ENCODE measurements around the gene C2CD2L.
A peak's percentile ranks its signal among the peaks of the same experiment; 100 is the strongest.
"Not testable (repeated sequence)": the region's sequence is repeated elsewhere in the genome, so short reads cannot be mapped to it uniquely, and the experiment has no call there.

The C2CD2L gene

DNA sequence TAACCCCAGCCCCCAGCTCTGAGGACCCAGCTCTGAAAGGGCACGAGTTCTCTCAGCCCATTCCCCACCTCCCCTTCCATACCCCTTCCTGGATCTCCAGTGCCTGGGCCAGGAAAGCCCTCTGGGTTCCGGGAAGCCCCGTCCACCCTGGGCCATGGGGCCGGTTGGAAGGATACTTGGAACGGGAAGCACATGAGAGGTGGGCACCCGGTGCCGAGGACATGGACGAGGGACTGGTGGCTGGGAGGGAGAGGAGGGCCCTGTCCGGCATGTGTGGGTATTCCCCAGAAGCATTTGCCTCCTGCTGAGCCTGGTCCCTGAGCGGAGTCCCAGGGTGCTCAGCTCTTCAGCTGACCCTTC lies 9.1 kb downstream of the C2CD2L start:
- no peak for DNase-seq

DNA sequence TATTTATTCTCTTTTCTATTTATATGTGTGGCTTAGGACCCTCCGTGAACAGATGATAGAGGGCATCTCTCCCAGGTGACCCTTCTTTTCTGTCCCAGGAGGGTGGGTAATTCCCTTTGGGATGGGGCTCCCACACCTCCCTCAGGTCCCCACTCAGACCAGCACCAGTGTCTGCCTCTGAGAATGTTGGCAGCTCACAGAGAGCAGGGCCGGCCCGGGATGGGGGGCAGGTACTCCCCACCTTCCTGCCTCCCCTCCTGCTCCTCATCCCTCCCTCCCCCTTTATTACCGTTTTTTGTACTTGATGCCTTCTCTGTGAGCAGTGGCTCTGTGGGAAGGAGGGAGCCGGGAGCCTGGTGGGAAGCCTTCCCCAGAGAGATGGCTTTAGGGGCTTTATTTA lies 9.5 kb downstream of the C2CD2L start:
- no peak for DNase-seq

DNA sequence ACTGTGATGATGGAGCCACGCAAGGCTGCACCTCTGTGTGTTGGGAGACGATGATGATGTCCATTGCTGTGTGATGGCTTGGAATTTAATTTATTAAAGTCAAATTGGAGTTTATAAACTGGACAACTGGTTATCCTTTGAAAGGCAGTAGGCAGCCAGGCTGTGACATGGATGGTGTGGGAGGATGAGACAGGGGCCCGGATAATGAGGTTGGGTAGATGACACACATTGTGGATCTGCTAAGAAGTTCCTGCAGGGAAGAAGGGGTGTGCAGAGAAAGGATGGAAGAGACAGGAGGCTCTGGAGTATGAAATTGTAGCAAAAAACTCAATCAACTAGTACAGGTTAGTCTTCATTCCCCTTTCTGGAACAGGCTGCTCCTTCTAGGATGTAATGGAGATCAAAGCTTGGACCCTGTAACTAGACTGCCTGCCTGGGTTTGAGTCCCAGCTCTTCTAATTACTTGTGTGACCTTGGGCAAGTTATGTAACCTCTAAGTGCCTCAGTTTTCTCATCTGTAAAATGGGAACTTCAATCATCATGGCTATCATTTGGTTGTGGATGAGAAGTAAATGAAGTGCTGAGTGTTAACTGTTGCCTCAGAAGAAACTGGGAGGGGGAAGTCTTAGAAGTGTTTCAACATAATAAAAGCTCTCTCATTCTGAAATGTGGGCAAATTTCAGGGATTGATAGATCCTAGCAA lies 10.0 kb downstream of the C2CD2L start:
- DNase-seq: no peak

DNA sequence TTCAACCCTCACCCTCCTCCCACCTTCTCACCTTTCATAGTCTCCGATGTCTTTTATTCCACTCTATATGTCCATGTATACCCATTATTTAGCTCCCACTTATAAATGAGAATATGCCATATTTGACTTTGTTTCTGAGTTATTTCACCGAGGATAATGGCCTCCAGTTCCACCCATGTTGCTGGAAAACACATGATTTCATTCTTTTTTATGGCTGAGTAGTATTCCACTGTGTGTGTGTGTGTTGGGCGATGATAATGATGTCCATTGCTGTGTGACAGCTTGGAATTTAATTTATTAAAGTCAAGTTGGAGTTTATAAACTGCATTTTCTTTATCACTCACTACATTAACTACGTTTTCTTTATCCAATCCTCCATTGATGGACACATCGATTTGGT lies 11.1 kb downstream of the C2CD2L start:
- no peak for DNase-seq

DNA sequence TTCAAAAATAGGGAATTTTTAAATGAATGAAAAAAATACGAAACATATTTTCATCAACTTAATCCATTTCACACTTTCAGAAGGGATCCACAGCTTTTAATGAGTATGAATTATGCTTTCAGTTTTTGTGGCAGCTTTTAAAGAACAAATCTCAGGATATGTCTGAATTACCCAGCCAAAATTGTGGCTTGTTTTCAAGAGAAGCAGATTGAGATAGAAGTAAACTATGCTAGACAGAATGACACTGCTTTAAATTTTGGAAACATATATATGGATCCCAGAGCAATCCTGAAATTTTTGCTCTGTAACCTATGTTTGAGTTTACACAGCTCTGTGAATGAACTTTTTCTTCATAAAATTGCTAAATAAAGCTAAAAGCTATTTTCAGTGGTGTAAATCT lies 11.8 kb downstream of the C2CD2L start:
- DNase-seq: no peak

DNA sequence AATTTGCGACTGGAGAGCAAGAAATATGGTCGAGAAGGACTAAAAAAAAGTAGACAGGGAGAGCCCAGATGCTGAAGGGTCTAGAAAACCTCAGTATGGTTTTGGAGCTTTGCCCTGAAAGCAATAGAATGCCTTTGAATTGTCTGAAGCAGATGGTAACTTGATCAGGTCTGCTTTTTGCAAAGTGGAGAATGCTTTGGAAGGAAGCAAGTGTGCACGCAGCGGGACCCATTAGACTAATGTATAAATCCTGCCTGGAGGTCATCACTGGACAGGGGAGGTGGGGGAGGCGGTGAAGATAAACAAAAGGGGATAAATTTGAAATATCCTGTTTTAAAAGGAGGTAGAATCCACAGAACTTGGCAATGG lies 13.5 kb downstream of the C2CD2L start:
- DNase-seq: peak; percentile 32 to 41

DNA sequence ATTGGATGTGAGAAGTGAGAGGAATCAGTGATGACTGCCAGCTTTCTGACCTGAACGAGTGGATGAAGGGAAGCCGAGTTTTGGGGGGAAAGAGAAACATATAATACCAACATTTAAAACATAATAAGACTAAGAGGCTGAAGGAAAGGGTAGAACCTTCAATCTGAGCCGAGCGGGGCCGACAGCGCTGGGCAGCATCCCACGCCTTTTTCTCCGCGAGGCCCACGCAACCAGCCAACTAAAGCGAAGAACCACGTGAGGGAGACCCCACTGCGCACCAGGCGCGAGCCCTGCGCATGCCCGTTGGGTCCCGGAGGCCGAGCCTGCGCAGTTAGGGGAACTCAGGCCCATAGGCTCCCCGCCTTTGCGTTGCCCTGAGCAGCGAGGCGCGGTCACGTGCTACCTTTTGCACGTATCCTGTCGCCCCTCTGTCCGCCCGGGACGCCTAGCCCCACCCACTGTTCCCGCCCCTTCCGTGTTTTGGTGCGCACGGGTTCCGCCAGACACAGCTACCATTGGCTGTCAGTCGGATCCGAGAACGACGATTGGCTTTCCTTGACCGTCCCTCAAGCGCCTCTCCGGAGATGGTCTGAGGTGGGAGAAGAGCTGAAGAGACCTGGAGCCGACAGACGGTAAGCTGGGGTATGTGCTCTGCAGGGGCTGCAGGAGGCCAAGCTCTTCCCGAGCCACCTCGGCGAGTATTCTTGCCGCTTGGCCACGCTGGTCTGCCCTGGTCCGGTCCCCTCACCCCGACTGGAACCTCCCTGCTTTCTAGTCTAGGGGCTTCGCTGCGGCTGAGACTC lies 14.1 kb downstream of the C2CD2L start, which contains the start of gene HINFP:
TSS of gene HINFP (plus strand) at position 573 of the 803 bp plus-strand sequence. CDS start 5,365 bp downstream, outside the sequence.
- peak; percentile 98 to 99 for DNase-seq

DNA sequence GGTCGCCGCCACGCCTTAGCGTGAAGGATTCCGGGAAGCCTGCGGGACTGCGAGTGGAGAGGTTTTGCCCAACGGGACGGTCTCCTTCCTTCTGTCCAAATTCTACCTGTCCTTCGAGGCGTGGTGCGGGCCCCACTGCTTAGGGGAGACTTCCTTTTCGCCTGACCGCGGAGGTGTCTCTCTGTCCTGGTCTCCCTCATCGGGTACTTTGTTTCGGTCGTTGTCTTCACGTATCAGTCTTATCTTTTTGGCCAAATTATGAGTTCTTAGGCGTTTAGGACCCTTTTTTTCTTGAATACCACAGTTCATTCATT lies 14.6 kb downstream of the C2CD2L start:
- DNase-seq: no peak

DNA sequence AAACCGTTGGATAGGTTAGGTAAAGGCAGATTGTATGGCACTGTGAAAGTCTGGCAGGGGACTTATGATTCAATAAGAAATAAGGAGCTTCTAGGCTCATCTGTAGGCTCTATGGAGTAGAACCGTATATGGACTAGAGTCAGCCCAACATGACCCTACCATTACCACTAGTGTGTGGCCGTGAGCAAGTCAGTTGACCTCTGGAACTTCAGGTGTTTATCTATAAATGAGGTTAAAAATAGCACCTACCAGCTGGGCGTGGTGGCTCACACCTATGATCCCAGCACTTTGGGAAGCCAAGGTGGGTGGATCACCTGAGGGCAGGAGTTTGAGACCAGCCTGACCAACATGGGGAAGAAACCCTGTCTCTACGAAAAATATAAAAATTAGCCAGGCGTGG lies 18.7 kb downstream of the C2CD2L start:
- DNase-seq: no peak

DNA sequence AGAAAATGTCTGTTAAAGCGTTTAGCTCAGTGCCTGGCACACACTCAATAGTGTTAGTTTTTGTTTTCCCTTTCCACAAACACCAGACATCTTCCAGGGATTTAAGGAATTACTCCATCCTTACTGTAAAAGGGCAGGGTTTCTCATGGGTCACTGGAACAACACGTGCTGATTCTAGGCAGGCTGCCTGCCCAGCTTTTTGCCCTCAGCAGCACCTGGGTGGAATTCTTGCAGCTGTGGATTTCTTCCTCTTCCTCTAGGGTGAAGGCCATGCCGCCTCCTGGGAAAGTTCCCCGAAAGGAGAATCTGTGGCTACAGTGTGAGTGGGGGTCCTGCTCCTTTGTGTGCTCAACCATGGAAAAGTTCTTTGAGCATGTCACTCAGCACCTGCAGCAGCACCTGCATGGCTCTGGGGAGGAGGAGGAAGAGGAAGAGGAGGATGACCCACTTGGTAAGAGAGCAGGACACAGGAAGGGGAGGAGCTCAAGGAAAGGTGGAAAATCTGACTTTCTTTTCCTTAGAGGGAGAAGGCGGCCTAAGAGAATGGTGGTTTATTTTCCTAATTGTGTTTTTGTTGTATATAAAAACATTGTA lies 19.6 kb downstream of the C2CD2L start:
- DNase-seq: no peak

DNA sequence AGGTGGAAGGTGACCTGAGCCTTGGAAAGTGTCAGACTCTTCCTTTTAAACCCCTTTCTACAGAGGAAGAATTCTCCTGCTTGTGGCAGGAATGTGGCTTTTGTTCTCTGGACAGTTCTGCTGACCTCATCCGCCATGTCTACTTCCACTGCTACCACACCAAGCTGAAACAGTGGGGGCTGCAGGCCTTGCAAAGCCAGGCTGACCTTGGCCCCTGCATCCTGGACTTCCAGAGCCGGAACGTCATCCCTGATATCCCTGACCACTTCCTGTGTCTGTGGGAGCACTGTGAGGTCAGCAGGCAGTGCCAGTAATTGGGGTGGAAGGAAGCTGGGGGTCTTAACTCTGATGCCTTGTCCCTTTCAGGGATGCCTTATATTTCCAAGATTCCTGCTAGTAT lies 23.5 kb downstream of the C2CD2L start:
- no peak for DNase-seq

DNA sequence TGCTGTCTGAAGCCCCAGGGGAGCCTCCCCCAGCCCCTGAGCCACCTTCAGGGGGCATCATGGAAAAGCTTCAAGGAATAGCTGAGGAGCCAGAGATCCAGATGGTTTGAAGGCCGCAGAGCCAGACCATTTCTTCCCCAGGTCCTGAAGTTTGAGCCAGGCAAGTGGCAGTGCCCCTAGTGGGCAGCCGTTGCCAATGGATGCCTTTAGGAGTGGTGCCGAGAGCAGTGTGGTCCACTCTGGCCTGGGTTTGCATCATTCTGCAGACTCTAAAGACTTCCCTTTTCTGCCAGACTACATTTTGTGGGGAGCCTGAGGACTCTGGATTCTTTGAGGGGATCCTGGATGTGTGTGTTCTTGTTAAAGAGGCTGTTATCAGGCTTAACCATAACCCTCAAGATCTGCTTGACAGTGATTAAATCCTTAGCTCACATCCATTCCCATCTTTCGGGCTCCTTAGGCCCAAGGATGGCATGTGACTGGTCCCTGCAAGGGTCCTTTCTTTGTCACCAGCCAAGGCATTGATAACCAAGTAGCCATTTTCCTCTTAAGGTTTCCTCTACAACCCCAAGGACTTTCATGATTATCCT lies 27.3 kb downstream of the C2CD2L start:
- DNase-seq: peak; percentile 34 to 37

DNA sequence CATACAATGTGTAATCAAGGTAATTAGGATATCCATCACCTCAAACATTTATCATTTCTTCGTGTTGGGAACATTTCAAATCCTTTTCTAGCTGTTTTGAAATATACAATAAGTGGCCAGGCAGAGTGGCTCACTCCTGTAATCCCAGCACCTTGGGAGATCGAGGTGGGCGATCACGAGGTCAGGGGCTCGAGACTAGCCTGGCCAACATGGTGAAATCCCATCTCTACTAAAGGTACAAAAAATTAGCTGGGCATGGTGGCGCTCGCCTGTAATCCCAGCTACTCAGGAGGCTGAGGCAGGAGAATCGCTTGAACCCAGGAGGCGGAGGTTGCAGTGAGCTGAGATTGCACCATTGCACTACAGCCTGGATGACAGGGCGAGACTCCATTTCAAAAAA lies 32.1 kb downstream of the C2CD2L start:
- not testable (repeated sequence) for DNase-seq

DNA sequence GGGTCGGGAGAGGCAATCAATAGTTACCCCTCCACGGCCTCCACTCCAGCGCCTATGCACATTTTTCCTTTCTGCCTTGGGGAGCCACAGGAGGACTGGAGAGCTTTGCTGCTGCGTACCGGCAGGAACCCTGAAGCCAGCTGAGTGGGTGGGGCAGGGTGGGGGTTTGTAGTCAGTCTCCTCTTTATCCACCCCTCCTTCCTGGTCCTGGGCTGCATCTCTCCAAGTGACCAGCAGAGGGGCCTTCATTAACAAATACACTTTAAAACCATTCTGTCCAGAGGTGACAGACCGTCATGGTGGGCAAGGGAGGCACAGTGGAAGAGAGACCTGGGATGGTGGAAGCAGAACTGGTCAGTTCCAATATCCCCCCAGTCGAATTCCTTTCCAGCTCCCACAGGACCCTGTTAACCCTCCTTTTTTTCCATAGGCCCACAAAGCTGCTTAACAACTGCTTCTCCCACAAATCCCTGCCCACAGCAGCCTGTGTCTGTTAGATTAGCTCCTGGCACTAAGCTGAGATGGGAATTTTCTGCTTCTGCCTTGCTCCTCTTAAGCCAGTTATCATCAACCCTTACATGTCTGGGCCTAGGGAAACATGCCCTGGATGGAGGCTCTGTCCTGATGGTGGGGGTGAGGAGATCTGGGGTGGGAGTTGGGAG lies 37.8 kb downstream of the C2CD2L start:
- peak; percentile 40 to 72 for DNase-seq

DNA sequence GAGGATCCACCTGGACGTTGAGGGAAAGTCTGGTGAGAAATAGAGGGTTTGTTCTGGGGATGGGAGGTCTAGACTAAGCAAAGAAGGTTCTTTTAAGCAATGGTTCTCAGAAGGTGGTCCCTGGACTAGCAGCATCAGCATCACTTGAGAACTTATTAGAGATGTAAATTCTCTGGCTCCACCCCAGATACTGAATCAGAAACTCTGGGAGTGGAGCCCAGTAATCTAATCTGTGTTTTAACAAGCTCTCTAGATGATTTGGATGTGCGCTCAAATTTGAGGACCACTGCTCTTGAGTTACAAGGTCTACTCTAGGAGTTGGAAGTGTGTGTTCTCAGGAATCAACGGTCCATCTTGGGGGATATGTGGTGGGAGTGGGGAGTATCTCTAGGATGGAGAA lies 38.4 kb downstream of the C2CD2L start:
- no peak for DNase-seq

DNA sequence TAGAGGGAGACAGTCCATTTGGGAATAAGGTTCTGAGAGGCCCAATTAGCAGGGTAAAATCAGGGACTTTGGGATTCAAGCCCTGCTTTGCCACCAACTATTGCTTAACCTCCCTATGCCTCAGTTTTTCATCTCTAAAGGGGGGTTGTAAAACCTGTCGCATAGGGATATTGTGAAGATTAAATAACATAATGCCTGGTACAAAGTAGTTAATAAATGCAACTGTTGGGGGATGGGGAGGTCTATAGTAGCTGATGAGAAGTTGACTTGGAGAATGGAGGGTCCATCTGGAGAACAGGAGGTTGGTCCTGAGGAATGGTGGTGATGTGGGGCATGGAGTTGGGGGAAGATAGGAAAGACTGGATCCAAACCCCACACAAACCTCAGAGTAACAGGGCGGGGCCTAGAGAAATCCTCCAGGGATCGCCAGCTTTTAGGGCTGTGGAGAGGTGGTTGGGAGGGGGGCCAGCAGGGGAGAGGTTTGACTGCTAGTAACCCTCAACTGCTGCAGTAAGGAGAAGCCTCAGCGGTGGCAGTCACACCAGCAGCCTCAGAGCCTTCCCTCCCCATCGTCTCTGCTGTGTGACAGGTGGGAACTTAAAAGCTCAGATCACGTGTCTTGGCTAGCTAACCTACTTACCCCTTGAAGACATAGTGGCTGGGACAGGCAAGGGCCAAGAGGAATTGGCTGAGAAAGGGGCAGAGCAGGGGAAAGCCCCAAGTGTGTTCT lies 40.6 kb downstream of the C2CD2L start:
- DNase-seq: no peak

DNA sequence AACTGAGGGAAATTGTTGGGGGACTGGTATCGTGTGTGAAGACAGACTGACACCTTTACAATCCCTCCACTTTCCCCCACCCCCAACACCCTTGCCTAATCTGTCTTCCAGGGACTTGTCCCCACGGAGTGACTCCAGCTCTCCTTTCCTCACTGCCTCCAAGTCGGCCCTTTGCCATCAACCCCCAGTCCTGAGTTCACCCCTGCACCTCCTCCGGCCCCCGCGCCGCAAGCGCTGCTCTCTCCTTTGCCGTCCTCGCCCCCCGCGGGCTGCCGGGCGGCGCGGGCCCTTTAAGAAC lies 41.5 kb downstream of the C2CD2L start:
- DNase-seq: no peak

DNA sequence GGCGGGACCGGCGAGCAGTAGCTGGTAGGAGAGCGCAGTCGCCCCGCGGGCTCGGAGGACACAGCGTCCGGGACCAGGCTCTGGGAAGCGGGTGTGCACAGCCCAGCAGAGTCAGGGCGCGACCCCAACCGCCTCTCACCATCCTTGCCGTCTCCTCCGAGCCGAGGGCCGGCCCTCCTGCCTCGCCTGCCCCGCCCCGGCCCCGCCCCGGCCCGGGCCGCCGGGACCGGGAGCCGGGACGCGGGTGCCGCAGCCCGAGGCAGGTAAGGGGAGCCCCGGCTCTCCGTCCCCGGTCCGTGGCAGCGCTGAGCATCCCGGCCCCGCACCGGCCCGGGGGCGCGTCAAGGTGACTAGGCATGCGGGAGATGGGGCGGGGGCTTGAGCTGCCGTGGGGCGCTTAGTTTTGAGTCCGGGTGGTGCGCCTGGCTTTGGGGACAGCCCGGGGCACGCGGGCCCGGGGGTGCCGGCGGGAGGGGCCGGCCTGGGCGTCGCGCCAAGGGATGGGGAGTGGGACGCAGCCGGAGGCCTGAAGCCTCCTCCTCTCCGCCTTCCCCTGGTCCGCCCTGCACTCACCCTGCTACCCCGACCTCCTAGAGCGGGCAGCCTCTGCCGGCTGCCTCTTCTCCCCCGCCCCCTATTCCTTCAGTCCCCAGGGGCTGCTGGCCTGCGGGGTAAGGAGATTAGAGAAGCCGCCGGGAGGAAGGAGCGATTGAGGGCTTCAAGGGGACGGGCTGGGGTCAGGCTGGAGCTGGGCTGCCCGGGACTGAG lies 42.1 kb downstream of the C2CD2L start, which contains the start of gene ABCG4:
TSS of gene ABCG4 (plus strand) at position 35 of the 768 bp plus-strand sequence. CDS start 914 bp downstream, outside the sequence.
- DNase-seq: no peak

DNA sequence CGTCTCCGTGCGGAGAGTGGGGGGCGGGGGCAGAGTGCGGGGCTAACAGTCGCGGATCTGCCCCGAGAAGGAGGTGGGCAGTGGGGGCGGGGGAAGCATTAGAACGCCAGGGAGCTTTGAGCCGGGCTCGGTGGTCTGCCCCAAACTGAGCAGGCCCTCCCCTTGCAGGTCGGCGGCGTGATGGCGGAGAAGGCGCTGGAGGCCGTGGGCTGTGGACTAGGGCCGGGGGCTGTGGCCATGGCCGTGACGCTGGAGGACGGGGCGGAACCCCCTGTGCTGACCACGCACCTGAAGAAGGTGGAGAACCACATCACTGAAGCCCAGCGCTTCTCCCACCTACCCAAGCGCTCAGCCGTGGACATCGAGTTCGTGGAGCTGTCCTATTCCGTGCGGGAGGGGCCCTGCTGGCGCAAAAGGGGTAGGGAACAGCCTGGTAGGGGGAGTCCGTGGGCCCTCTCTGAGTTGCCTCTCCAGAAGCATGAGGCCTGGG lies 42.7 kb downstream of the C2CD2L start:
- DNase-seq: no peak

DNA sequence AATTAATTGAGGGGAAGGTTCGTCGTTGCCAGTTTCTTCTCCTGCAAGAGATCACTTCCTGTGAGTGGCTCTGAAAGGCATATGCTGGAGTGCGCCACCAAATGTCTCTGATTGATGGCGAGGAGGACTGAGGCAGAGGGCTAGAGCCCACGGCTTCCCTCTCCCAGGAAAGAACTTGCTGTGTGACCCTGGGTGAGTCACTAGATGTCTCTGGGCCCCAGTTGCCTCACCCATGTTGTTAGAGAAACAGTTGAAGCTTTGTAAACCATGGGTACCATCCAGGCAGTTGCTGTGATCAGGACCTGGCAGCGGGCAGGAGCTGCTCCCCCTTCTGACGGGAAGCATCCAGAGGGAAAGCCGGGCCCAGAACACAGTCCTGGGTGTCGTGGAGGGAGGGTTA lies 44.9 kb downstream of the C2CD2L start:
- DNase-seq: no peak

DNA sequence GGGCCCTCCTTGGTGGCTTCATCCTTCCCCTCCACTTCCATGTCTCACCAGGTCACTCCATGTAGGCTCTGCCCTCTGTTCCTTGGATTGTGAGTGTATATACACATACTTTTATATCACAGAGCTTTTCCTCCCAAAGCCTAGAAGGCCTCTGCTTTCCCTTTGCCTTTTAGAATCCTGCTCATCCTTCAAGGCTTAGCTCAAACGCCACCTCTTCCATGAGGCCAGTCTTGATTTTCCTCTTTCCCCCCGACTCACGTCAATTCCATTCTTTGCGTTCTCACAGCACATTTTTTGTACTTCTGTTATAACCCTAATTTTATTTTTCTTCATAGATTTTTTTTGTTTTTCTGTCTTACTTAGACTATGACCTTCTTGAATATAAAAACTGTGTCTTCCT lies 45.5 kb downstream of the C2CD2L start:
- DNase-seq: no peak
